Neuronal stem cell (in vitro differentiated cells): Measurements from ENCODE around the gene SETD1B.

Experiments used
- DNase-seq: peaks from one replicate; pipeline ENCODE4 v3.0.0-alpha.2; 2013; ENCODE audit warnings: low spot score
- H2AFZ ChIP-seq: one replicate; pipeline ENCODE4 v1.6.1; 2013; ENCODE audit warnings: mild to moderate bottlenecking, low read length, inconsistent platforms
- H2AK5ac ChIP-seq: 2 replicates; pipeline ENCODE4 v1.6.1; 2013; ENCODE audit warnings: low read depth, mild to moderate bottlenecking, inconsistent platforms, low read length, moderate library complexity, mixed read lengths
- H2BK120ac ChIP-seq: 2 replicates; pipeline ENCODE4 v1.6.1; 2013; ENCODE audit warnings: low read depth, mild to moderate bottlenecking, inconsistent platforms, low read length, moderate library complexity, mixed read lengths
- H2BK12ac ChIP-seq: one replicate; pipeline ENCODE4 v1.6.1; 2013; ENCODE audit warnings: low read length, inconsistent platforms
- H2BK15ac ChIP-seq: 2 replicates; pipeline ENCODE4 v1.6.1; 2013; ENCODE audit warnings: mild to moderate bottlenecking, low read length, inconsistent platforms, mixed read lengths
- H2BK5ac ChIP-seq: one replicate; pipeline ENCODE4 v1.6.1; 2013; ENCODE audit warnings: inconsistent platforms, mild to moderate bottlenecking, low read length, moderate library complexity
- H3K14ac ChIP-seq: one replicate; pipeline ENCODE4 v1.6.1; 2013; ENCODE audit warnings: low read length, inconsistent platforms
- H3K18ac ChIP-seq: 2 replicates; pipeline ENCODE4 v1.6.1; 2013; ENCODE audit warnings: low read length, inconsistent platforms
- H3K23ac ChIP-seq: 2 replicates; pipeline ENCODE4 v1.6.1; 2013; ENCODE audit warnings: low read depth, mild to moderate bottlenecking, mixed read lengths, low read length, inconsistent platforms; ENCODE audit not compliant: poor library complexity
- H3K27ac ChIP-seq: replicated peaks from 3 replicates; pipeline ENCODE4 v1.5.1; 2013; ENCODE audit warnings: low read length, inconsistent platforms
- H3K27me3 ChIP-seq, 3 experiments: 2 replicates each; pipeline ENCODE4 v1.6.1; 2013; ENCODE audit warnings: low read length in 3 of 3, mild to moderate bottlenecking in 2 of 3, inconsistent platforms in 1 of 3, low read depth in 1 of 3, mixed read lengths in 1 of 3, moderate library complexity in 1 of 3; ENCODE audit not compliant: control insufficient read depth in 3 of 3, insufficient read depth in 3 of 3
- H3K36me3 ChIP-seq, 2 donors: replicated peaks in 1 of 2; 2 replicates each; pipeline ENCODE4 v1.6.1; 2013; ENCODE audit warnings: low read length in 2 of 2; ENCODE audit not compliant: control insufficient read depth in 2 of 2, insufficient read depth in 2 of 2
- H3K4ac ChIP-seq: 2 replicates; pipeline ENCODE4 v1.6.1; 2013; ENCODE audit warnings: inconsistent platforms, mild to moderate bottlenecking, low read length, moderate library complexity
- H3K4me1 ChIP-seq, 2 donors: 1 replicate in 1 of 2; 2 replicates in 1 of 2; pipeline ENCODE4 v1.6.1; 2013; ENCODE audit warnings: low read length in 2 of 2, low read depth in 1 of 2; ENCODE audit not compliant: control insufficient read depth in 2 of 2, insufficient read depth in 1 of 2
- H3K4me2 ChIP-seq: one replicate; pipeline ENCODE4 v1.6.1; 2013; ENCODE audit warnings: mild to moderate bottlenecking, low read length, inconsistent platforms; ENCODE audit not compliant: insufficient read depth, poor library complexity, severe bottlenecking
- H3K4me3 ChIP-seq, 2 donors: 2 replicates each; pipeline ENCODE4 v1.5.1; 2013; ENCODE audit warnings: low read length in 2 of 2, mild to moderate bottlenecking in 2 of 2, inconsistent platforms in 1 of 2, moderate library complexity in 1 of 2
- H3K79me1 ChIP-seq: one replicate; pipeline ENCODE4 v1.6.1; 2013; ENCODE audit warnings: low read depth, mild to moderate bottlenecking, inconsistent platforms, low read length, moderate library complexity
- H3K9ac ChIP-seq: one replicate; pipeline ENCODE4 v1.6.1; 2013; ENCODE audit warnings: mild to moderate bottlenecking, low read depth, low read length, inconsistent platforms; ENCODE audit not compliant: poor library complexity
- H3K9me3 ChIP-seq, 2 donors: replicated peaks in 1 of 2; 2 replicates each; pipeline versions ENCODE3 to v1.6.1; 2013; ENCODE audit warnings: low read length in 2 of 2, mild to moderate bottlenecking in 2 of 2, inconsistent platforms in 1 of 2, low read depth in 1 of 2, mixed read lengths in 1 of 2, moderate library complexity in 1 of 2; ENCODE audit not compliant: control insufficient read depth in 2 of 2, insufficient read depth in 1 of 2
- H4K8ac ChIP-seq: one replicate; pipeline ENCODE4 v1.6.1; 2013; ENCODE audit warnings: low read depth, mild to moderate bottlenecking, inconsistent platforms, low read length, moderate library complexity
- H4K91ac ChIP-seq: one replicate; pipeline ENCODE4 v1.6.1; 2013; ENCODE audit warnings: low read length, low read depth, mild to moderate bottlenecking, inconsistent platforms; ENCODE audit not compliant: poor library complexity
- WGBS, 2 donors: extraction: QIAGEN DNeasy Blood & Tissue Kit; methylation state at CpG; one replicate each; pipeline ENCODE4 v1.1.7; 2013; ENCODE audit warnings: missing lambda C conversion rate in 2 of 2, mixed read lengths in 1 of 2; ENCODE audit not compliant: insufficient read length in 2 of 2, insufficient replicate concordance in 1 of 2; ENCODE audit errors: extremely low coverage in 2 of 2; 5-methylcytosine and 5-hydroxymethylcytosine counted together

Gene SETD1B

DNA sequence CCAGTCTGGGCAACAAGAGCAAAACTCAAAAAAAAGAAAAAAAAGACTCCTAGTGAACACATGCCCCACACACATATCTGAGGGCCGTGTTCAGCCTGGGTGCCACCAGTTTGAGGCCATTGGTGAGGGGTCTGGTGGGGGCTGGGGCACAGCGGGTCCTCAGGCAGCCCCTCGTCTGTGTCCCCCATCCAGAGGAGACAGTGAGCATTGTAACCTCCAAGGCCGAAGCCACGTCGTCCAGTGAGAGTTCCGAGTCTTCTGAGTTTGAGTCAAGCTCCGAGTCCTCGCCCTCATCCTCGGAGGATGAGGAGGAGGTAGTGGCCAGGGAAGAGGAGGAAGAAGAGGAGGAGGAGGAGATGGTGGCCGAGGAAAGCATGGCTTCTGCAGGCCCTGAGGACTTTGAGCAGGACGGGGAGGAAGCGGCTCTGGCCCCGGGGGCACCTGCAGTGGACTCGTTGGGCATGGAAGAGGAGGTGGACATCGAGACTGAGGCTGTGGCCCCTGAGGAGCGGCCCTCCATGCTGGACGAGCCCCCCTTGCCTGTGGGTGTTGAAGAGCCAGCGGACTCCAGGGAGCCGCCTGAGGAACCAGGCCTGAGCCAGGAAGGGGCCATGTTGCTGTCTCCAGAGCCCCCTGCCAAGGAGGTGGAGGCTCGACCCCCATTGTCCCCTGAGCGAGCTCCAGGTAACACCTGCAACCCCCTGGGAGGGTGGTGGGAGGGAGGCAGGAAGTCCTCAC, 15.6 kb downstream of the SETD1B start:
- Histone ChIP-seq H3K4me3 (no peak overlapping the region), H3K4me1 (no peaks in the 10 kb centered on the region), H3K4ac (no peak overlapping the region), H3K14ac (no peak overlapping the region), H3K9ac (peak overlapping the region; percentile 44), H3K4me2 (no peak overlapping the region), H3K27me3 (no peaks in the 10 kb centered on the region), H3K27ac (no peak overlapping the region), H4K91ac (no peak overlapping the region), H2BK5ac (peak overlapping the region; percentile 75), H2BK120ac (no peak overlapping the region), H3K9me3 (no peaks in the 10 kb centered on the region), H3K79me1 (peaks cover 11% of the 10 kb centered on the region), H3K23ac (no peak overlapping the region), H2BK12ac (no peak overlapping the region), H3K36me3 (peaks cover 52 to 88% of the 10 kb centered on the region in 2 donors), H4K8ac (no peak overlapping the region), H2AK5ac (no peak overlapping the region), H2AFZ (no peak overlapping the region), H2BK15ac (no peak overlapping the region), H3K18ac (no peak overlapping the region)
- DNase-seq = no peak
- WGBS, 2 donors = no CpG with 5 or more reads among the region's 22 CpGs

DNA sequence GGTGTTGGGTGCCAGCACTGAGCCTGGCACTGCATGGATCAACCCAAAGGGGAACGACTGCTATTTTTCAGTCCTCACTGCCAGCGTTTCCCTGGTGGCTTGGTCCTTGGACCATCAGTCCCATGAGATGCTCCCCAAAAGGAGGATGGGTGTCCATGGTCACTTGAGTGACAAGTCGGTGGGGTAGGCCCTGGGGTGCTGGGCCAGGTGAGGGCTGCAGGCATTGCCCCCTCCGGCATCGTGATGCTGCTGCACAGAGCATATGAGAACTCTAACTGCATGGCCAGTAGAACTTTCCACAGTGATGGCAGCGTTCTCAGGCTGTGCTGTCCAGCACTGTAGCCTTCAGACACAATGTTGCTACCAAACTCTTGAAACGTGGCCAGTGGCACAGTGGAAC, 16.2 kb downstream of the SETD1B start:
- no peak overlapping the region for H2AFZ ChIP-seq
- H3K4ac ChIP-seq = no peak overlapping the region
- no peak overlapping the region for H3K4me2 ChIP-seq
- H3K4me3 ChIP-seq = no peak overlapping the region
- H3K36me3 ChIP-seq = peaks cover 50 to 87% of the 10 kb centered on the region in 2 donors
- H3K14ac ChIP-seq = no peak overlapping the region
- no peak overlapping the region for H4K91ac ChIP-seq
- no peak overlapping the region for H2BK15ac ChIP-seq
- H3K27me3 ChIP-seq = no peaks in the 10 kb centered on the region
- H2AK5ac ChIP-seq = no peak overlapping the region
- H3K18ac ChIP-seq = no peak overlapping the region
- H3K4me1 ChIP-seq = no peaks in the 10 kb centered on the region
- H3K23ac ChIP-seq = peak overlapping the region; percentile 6
- WGBS, 2 donors = no CpG with 5 or more reads among the region's 7 CpGs
- no peaks in the 10 kb centered on the region for H3K9me3 ChIP-seq
- H2BK120ac ChIP-seq = no peak overlapping the region
- no peak overlapping the region for H2BK5ac ChIP-seq
- peaks cover 6% of the 10 kb centered on the region for H3K79me1 ChIP-seq
- no peak overlapping the region for H2BK12ac ChIP-seq
- DNase-seq = no peak
- H3K9ac ChIP-seq = peak overlapping the region; percentile 24
- no peak overlapping the region for H3K27ac ChIP-seq
- no peak overlapping the region for H4K8ac ChIP-seq

DNA sequence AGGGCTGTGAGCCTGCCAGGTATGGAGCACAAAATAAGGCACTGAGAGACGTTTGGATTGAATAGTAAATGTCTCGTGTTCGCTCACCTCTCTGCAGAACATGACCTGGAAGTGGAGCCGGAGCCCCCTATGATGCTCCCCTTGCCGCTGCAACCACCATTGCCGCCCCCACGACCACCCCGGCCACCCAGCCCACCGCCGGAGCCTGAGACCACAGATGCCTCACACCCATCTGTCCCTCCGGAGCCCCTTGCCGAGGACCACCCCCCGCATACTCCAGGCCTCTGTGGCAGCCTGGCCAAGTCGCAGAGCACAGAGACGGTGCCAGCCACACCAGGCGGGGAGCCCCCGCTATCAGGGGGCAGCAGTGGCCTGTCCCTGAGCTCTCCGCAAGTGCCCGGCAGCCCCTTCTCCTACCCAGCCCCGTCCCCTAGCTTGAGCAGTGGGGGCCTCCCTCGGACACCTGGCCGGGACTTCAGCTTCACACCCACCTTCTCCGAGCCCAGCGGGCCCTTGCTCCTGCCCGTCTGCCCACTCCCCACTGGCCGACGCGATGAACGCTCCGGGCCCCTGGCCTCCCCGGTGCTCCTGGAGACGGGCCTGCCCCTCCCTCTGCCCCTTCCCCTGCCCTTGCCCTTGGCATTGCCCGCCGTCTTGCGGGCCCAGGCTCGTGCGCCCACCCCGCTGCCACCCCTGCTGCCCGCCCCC, 18.7 kb downstream of the SETD1B start:
- Histone ChIP-seq H2BK120ac (no peak overlapping the region), H3K9ac (no peak overlapping the region), H3K23ac (peak overlapping the region; percentile 52), H3K79me1 (peaks cover 6% of the 10 kb centered on the region), H3K9me3 (no peaks in the 10 kb centered on the region), H2BK5ac (no peak overlapping the region), H2BK15ac (no peak overlapping the region), H2AK5ac (no peak overlapping the region), H3K27me3 (no peaks in the 10 kb centered on the region), H4K8ac (no peak overlapping the region), H2AFZ (no peak overlapping the region), H3K4me2 (no peak overlapping the region), H3K4me1 (no peaks in the 10 kb centered on the region), H3K27ac (no peak overlapping the region), H3K14ac (no peak overlapping the region), H3K36me3 (peaks cover 47 to 87% of the 10 kb centered on the region in 2 donors), H3K18ac (no peak overlapping the region), H2BK12ac (no peak overlapping the region), H3K4ac (no peak overlapping the region), H3K4me3 (no peak overlapping the region), H4K91ac (no peak overlapping the region)
- no CpG with 5 or more reads among the region's 39 CpGs for WGBS, 2 donors
- no peak for DNase-seq

DNA sequence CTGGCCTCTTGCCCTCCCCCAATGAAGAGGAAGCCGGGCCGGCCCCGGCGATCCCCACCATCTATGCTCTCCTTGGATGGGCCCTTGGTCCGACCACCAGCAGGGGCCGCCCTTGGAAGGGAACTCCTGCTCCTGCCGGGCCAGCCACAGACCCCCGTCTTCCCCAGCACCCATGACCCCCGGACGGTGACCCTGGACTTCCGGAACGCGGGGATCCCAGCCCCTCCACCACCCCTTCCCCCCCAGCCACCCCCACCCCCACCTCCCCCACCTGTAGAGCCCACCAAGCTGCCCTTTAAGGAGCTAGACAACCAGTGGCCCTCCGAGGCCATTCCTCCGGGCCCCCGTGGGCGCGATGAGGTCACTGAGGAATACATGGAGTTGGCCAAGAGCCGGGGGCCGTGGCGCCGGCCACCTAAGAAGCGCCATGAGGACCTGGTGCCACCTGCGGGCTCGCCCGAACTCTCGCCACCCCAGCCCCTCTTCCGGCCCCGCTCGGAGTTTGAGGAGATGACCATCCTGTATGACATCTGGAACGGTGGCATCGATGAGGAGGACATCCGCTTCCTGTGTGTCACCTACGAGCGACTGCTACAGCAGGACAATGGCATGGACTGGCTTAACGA, 19.4 kb downstream of the SETD1B start:
- Histone ChIP-seq H2BK15ac (no peak overlapping the region), H3K14ac (no peak overlapping the region), H3K79me1 (peaks cover 6% of the 10 kb centered on the region), H3K36me3 (peaks cover 48 to 88% of the 10 kb centered on the region in 2 donors), H3K4me3 (peak overlapping the region in 1 of 2 donors; percentile 11), H4K91ac (no peak overlapping the region), H2BK12ac (no peak overlapping the region), H2BK5ac (peak overlapping the region; percentile 2), H3K27ac (no peak overlapping the region), H2AK5ac (no peak overlapping the region), H3K18ac (no peak overlapping the region), H2AFZ (no peak overlapping the region), H2BK120ac (no peak overlapping the region), H3K27me3 (no peaks in the 10 kb centered on the region), H3K23ac (no peak overlapping the region), H3K4ac (no peak overlapping the region), H4K8ac (no peak overlapping the region), H3K4me1 (no peaks in the 10 kb centered on the region), H3K9ac (no peak overlapping the region), H3K9me3 (no peaks in the 10 kb centered on the region), H3K4me2 (no peak overlapping the region)
- no peak for DNase-seq
- WGBS, 2 donors = no CpG with 5 or more reads among the region's 36 CpGs
